Inflammatory macrophage treated with lipopolysaccharide for 1 hour (primary cell): ENCODE measurements around the gene EVA1A.
"Not testable (repeated sequence)": the region's sequence is repeated elsewhere in the genome, so short reads cannot be mapped to it uniquely, and the experiment has no call there.

Experiments used
- DNase-seq, 2 donors: peaks; one replicate each; pipeline ENCODE4 v3.0.0-alpha.2; 2020 to 2022

Gene EVA1A

DNA sequence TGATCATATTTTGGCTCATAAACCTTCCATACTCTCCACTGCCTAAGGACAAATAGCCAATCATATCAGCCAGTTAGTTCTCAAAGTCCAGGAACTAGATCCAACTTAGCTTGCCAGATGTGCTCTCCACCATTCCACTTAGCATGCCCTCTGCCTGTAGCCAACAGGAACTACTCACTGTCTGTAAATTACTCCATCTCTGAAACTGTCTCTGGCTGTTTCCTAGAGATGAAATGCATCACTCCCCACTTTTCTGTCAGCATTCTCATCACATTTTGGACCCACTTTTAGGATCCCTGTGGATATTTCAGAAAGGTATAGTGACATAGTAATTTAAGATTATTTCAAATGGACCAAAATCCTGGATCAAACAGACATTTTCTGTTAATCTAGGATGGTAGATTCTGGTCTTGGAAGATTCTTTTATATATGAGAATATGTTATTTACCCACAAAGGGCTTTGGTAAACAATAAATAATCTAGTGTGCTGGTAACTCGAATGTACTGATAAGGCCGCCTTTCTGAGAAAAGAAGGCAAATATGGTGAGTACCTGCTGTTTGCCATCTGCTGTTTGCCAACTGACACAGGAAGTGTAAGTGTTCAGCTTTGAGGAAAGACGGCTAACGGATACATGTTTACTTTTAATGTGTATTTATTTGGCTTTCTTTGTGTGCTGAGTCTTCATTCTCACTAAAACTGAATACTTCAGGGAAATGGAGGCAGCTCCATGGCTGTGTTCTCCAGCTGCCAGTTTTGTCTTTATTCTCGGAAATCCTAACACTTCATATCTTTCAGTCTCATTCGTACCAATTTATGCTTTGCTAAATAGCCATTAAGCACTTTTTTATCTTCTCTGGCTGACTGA lies 79.5 kb downstream of the EVA1A start:
- no peak for DNase-seq

GRCh38 chr2:75477696-75478095 lies 83.0 kb downstream of the EVA1A start:
- not testable (repeated sequence) for DNase-seq

GRCh38 chr2:75476761-75477160 lies 84.0 kb downstream of the EVA1A start:
- no peak for DNase-seq

GRCh38 chr2:75475976-75476375 lies 84.8 kb downstream of the EVA1A start:
- DNase-seq, result no peak

- no peak for DNase-seq
Observed at GRCh38 chr2:75475049-75475448, 85.7 kb downstream of the EVA1A start.

DNA sequence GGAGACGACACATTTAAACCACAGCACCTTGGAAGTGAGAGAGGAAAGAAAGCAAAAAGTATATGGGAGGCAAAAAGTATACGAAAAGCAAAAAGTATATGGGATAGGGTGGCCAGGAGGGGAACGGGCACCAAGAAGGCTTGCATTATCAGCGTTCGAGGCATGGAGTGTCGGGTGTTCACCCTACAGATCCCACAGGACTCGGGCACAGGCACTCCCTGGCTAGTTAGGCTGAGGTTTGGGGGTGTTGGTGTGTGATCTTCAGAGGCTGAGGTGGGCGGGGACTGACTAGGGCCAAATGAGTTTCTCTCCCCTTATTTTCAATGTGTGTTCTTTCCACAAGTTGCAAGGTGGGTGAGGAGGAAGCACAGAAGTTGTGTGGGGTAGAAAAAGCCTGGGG lies 86.6 kb downstream of the EVA1A start:
- no peak for DNase-seq

DNA sequence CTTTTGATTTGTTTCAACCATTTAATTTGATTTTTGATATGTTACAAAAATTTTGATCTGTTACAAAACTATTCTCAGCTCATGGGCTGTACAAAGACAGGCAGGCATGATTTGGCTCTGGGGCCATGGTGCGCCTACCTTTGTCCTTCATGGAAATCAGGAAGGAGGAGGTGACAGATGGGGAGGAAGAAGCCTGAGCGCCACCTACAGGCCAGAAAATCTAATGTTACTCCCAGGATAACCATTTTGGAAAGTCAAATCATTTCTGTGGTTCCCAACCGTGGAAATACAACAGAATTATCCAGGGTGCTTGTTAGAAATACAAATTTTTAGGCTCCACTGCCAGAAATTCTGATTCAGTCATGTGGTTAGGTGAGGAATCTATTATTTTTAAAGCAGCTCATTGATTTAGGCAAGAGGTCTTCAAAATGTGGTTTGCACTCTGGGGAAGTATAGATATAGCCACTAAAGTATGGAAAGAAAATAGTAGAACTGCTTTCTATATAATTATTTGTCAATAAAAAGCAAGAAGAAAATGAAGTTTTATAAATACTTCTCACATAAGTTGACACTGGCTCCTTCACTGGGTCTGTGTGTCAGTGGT lies 93.9 kb downstream of the EVA1A start:
- peak; percentile 0 to 27 for DNase-seq

GRCh38 chr2:75465317-75465984 lies 95.3 kb downstream of the EVA1A start:
- no peak for DNase-seq

DNA sequence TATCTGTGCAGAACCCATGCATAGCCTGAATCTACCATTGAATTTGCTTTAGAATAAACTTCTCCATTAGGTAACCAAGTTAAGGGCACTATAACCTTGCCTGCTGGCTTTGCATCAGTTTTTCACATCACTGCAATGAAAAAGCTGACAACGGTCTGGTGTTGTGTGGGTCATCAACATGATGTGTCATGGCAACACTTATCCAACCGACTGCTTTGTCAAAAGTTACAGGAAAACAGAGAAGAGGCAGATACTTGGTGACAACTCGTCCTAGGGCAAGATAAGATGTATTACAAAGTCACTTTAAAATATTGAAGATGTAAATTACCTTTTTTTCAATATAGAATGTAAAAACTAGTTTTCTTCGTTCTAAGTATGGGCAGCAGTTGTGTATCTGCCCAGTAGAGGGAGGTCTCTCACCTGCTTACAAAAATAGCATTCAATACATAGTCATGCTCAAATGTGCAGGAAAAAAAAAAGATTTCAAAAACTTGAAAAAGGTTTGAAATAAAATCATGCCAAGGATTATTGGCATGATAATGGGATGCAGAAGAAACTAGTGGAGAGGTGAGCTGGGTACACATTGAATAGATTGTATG lies 96.3 kb downstream of the EVA1A start:
- no peak for DNase-seq

DNA sequence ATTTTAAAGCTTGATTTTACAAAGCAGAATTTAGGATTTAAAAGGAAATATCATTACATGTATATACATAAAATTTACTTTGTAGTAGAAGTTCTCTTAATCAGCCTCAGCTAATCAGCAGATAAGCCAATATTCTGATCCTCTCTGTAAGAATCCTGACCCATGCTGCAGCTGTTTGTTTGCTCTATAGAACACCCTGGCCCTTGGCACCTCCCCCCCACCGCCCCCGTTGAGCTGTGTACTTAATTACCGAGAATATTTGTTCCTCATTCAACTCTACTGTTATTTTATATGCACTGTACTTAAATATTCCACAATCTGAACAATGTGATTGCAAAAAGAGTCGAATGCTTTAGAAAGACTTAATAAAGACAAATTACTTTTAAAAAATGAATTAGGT lies 98.0 kb downstream of the EVA1A start:
- no peak for DNase-seq

- DNase-seq, result no peak
Observed at GRCh38 chr2:75462206-75462605, 98.5 kb downstream of the EVA1A start.

- no peak for DNase-seq
Observed at GRCh38 chr2:75460630-75461029, 100.1 kb downstream of the EVA1A start.

DNA sequence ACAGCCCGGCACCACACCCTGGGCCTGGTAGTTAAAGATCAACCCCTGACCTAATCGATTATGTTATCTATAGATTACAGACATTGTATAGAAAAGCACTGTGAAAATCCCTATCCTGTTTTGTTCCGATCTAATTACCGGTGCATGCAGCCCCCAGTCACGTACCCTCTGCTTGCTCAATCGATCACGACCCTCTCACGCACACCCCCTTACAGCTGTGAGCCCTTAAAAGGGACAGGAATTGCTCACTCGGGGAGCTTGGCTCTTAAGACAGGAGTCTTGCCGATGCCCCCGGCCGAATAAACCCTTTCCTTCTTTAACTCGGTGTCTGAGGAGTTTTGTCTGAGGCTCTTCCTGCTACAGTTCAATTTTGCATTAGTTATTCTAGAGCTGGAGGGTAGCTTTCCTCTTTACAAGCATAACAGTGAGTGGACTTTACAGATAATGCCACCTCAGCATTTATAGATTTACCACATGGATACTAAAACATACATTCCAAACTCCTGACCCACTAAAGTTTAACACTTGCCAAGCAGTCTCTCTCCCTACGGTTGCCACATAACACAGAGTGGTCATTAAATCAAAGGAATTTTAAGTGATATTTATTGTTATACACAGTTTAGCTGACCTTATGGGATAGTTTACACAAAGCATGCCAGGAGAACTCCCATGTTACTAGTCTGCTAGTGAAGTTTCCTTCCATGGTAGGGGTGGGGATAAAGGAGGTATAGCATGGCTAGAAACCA lies 101.0 kb downstream of the EVA1A start:
- DNase-seq, result no peak

DNA sequence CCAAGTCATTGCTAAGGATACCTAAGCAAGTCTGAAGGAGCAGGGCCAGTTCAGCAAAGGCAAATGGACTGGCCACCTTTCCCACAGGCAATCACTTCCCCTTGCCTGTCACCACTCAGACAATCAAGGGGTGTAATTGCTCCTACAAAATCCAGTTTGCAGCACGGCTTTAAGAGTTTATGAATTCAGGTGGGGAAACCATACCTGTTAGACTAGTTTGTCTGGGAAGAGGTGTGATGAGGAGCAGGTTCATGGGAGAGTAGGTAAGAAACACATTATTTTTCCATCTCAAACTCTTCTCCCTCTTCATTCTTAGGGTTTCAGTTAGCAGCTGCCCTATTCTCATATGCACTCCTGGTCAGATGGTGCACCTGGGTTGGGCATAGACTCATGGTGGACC lies 102.5 kb downstream of the EVA1A start:
- DNase-seq, result no peak

DNA sequence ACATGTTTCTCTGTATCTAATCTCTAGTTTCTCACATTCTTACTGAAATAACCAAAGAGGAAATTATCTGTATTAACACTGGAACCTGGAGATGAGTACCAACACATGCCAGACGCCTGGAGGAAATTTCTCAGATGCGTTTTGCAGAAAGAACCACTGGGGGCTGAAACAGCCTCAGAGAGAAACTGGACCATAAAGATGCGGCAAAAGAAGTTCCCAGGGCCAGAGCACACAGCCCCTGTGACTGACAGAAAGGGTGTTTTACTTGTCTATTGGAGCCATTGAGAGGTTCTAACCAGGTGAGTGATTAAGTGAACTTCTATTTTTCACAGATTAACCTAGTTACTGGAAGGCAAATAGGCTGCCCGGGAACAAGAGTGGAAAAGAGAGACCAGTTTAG lies 103.9 kb downstream of the EVA1A start:
- no peak for DNase-seq

GRCh38 chr2:75456111-75456510 lies 104.6 kb downstream of the EVA1A start:
- DNase-seq, result no peak

- DNase-seq, result no peak
Observed at GRCh38 chr2:75454241-75454620, 106.5 kb downstream of the EVA1A start.

GRCh38 chr2:75453384-75454240 lies 107.1 kb downstream of the EVA1A start:
- DNase-seq, result no peak

- no peak for DNase-seq
Observed at GRCh38 chr2:75450068-75450467, 110.7 kb downstream of the EVA1A start.

GRCh38 chr2:75447176-75447575 lies 113.6 kb downstream of the EVA1A start:
- DNase-seq, result no peak
